ENCODE data around the gene NR3C2.

GRCh38 chr4:148359769-148360168 is 82.4 kb downstream of the NR3C2 start:
- TF ChIP-seq REST (IDR thresholded peaks at IDR 0.05; ENCODE audit: low read depth): no peak
- TF ChIP-seq EGR1 (IDR thresholded peaks at IDR 0.05; ENCODE audit: low read depth): no peak
- no peak for TF ChIP-seq CTCF (IDR thresholded peaks at IDR 0.05 in 2 of 3, conservative IDR thresholded peaks at IDR 0.05 in 1 of 3; ENCODE audit: borderline replicate concordance in 1 of 3, insufficient read depth in 1 of 3, low read depth in 2 of 3, low read length in 2 of 3)
- no peak for TF ChIP-seq MAX (IDR thresholded peaks at IDR 0.05)
- no peak for TF ChIP-seq SIN3A (IDR thresholded peaks at IDR 0.05; ENCODE audit: low read depth)
- TF ChIP-seq POLR2AphosphoS5 (IDR thresholded peaks at IDR 0.05; ENCODE audit: low read depth, low read length): no peak
- TF ChIP-seq POLR2A (IDR thresholded peaks at IDR 0.05; ENCODE audit: borderline replicate concordance, extremely low read depth, insufficient read depth, insufficient read length): no peak
- no peak for TF ChIP-seq ZBTB33 (IDR thresholded peaks at IDR 0.05; ENCODE audit: extremely low read depth, insufficient replicate concordance, low read length)
- TF ChIP-seq SP1 (IDR thresholded peaks at IDR 0.05; ENCODE audit: low read depth): no peak
- no peak for TF ChIP-seq SRF (IDR thresholded peaks at IDR 0.05; ENCODE audit: low read depth)
- no peak for TF ChIP-seq EZH2 (IDR thresholded peaks at IDR 0.05)
- TF ChIP-seq RAD21 (IDR thresholded peaks at IDR 0.05; ENCODE audit: low read depth): no peak
- no peak for TF ChIP-seq YY1 (IDR thresholded peaks at IDR 0.05; ENCODE audit: extremely low read depth, insufficient replicate concordance, low read depth, low read length)
- no peak for TF ChIP-seq ZNF274 (IDR thresholded peaks at IDR 0.05; ENCODE audit: low read depth, low read length)
